GM12891 (cell line): Measurements from ENCODE around the gene MACROH2A1.

Source experiments
- DNase-seq: peaks from one replicate; pipeline ENCODE4 v3.0.0; 2011; ENCODE audit warnings: low spot score; ENCODE audit not compliant: insufficient read length
- FAIRE-seq: peaks from 2 replicates; lab custom pipeline; 2011; peaks lifted over from hg19 to GRCh38; lab: Jason Lieb, UNC
- PAX5 ChIP-seq: IDR thresholded peaks from 2 replicates; pipeline ENCODE4 v1.6.1; 2011; ENCODE audit warnings: low read length, moderate library complexity, mild to moderate bottlenecking; ENCODE audit not compliant: insufficient read depth, severe bottlenecking
- POLR2A ChIP-seq: IDR thresholded peaks from 2 replicates; pipeline ENCODE4 v1.6.1; 2011; ENCODE audit warnings: low read depth, low read length, control low read depth
- POLR2AphosphoS5 ChIP-seq: IDR thresholded peaks from 2 replicates; pipeline ENCODE4 v1.6.1; 2011; ENCODE audit warnings: low read depth, low read length, control low read depth
- POU2F2 ChIP-seq: IDR thresholded peaks from 2 replicates; pipeline ENCODE4 v1.6.1; 2011; ENCODE audit warnings: low read depth, mild to moderate bottlenecking, control low read depth, low read length, moderate library complexity
- SPI1 ChIP-seq: IDR thresholded peaks from 2 replicates; pipeline ENCODE4 v1.6.1; 2011; ENCODE audit warnings: low read depth, low read length, control low read depth
- TAF1 ChIP-seq: IDR thresholded peaks from 2 replicates; pipeline ENCODE4 v1.6.1; 2011; ENCODE audit warnings: low read depth, low read length, control low read depth

Gene MACROH2A1

DNA sequence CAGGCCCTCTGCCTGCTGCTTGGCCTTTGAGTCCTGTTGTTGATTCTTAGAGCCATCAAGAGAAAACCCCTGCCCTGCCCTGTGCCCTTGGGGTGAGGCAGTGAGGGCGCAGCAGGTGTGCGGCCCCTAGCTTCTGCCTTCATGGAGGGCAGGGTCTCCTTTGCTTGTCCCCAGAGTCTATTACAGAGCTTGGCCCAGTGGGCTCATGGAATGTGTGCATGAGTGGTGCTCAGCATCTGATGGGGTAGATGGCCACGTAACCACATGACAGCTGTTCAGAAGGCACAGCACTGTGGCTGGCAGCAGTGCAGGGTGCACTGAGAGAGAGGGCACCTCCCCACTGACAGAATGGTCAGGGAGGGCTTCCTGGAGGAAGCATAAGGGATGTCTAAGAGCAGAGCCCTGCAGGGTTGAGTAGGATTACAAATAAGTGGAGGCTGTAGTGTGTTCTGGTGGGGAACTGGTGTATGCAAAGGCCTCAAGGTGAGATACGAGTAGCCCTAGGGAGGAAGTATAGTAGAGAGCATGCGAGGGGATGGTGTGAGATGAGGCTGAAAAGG, 70.8 kb downstream of the MACROH2A1 start:
- FAIRE-seq (no peak), DNase-seq (no peak)
- TF ChIP-seq TAF1: no peak
- TF ChIP-seq POU2F2: no peak
- no peak for TF ChIP-seq PAX5

DNA sequence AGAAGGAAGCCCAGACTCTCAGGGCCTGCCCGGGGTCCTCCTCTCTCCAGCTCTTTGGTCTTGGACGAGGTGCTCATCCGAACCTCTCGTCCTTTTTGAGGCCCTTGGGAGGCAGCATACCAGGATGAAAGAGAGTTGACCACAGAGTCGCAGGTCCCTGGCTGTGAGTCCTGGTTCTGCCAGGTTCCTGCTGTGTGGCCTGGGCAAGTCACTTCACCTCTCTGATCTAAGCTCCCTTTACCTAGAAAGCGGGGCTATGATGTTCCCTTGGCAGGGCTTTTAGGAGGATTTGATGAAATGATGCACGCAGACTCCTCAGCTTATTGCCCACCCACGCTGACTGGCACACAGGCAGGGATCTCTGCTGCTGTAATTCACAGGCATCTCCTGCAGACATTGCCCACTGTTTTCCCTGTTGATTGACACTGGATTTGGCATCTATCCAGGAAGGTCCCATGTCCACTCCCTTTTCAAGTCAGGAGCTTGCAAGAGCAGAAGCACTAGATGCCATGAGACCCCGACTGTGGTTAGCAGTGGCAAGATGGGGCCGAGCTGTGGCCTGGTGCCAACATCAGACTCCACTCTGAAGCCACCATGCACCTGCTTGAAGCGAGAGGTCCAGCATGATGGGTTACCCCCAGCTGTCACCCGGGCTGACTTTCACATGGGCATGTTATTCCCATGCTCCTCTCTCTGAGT, 71.5 kb downstream of the MACROH2A1 start:
- DNase-seq: no peak
- no peak for TF ChIP-seq POLR2AphosphoS5
- no peak for TF ChIP-seq POU2F2
- no peak for TF ChIP-seq SPI1
- no peak for TF ChIP-seq PAX5
- no peak for TF ChIP-seq POLR2A
- no peak for TF ChIP-seq TAF1
- FAIRE-seq: no peak

DNA sequence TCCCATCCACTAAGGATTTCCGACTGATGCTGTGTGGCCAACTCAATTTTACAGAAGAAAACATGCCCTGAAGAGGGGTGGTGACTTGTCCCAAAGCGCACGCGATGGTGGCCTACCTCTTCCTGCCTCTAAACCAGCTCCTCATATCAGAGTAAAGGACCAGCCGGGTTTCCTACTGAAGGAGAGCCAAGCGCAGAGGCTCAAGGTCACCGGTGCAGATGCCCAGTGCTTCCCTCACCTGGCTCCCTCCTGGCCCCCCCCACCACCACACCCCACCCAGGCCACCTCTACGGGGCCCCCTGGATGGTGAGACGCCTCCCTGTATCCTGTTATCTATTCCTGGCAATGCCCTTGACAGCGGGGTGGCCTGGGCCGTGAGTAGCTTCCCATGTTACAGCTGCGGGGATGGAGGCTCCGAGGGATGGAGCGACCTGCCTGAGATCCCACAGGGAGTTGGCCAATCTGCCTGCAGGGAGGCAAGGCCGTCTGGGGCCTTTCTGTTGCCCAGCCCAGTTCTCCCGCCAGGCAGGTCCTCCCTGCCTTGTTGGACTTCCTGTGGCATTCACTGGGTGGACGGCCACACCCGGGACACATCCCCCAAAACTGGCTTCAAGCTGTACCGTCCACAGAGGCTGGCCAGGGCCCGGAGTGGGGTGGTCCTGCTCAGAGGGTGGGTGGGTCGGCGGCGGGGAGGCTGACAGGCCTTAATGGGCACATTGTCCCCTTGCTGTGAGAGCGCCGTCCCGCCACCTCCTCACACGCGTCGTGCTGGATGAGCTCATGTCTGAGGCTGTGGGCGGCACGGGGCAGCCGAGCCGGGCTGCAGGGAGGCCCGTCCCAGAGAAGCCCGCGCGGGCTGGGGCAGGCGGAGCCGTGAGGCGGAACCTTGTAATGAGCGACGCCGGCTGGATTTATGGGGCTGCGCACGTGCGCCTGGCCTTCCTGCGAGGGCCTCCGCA, 72.5 kb downstream of the MACROH2A1 start:
- FAIRE-seq (no peak), DNase-seq (no peak)
- TF ChIP-seq SPI1 (no peak), TAF1 (no peak), PAX5 (no peak), POLR2A (no peak), POU2F2 (no peak), POLR2AphosphoS5 (no peak)

GRCh38 chr5:135324897-135325650, 74.0 kb downstream of the MACROH2A1 start:
- FAIRE-seq (no peak), DNase-seq (no peak)
- TF ChIP-seq SPI1 (no peak), POLR2A (no peak)

- DNase-seq (no peak), FAIRE-seq (no peak)
- no peak for TF ChIP-seq SPI1
- TF ChIP-seq POU2F2: no peak
- no peak for TF ChIP-seq POLR2AphosphoS5
- TF ChIP-seq POLR2A: no peak
- no peak for TF ChIP-seq TAF1
- TF ChIP-seq PAX5: no peak
These were observed 74.9 kb downstream of the MACROH2A1 start for GRCh38 chr5:135324160-135324559.

- FAIRE-seq: no peak
These were observed 75.3 kb downstream of the MACROH2A1 start for GRCh38 chr5:135323701-135324132.

GRCh38 chr5:135323227-135323626, 75.8 kb downstream of the MACROH2A1 start:
- FAIRE-seq (no peak), DNase-seq (no peak)
- TF ChIP-seq SPI1: no peak
- TF ChIP-seq TAF1: no peak
- no peak for TF ChIP-seq POLR2AphosphoS5
- no peak for TF ChIP-seq POLR2A
- TF ChIP-seq PAX5: no peak
- TF ChIP-seq POU2F2: no peak

More at GRCh38 chr5:135323701-135324132, 75.3 kb downstream of the MACROH2A1 start:
- DNase-seq: no peak
- TF ChIP-seq POU2F2 (no peak), POLR2A (no peak), POLR2AphosphoS5 (no peak), PAX5 (no peak), SPI1 (no peak)

DNA sequence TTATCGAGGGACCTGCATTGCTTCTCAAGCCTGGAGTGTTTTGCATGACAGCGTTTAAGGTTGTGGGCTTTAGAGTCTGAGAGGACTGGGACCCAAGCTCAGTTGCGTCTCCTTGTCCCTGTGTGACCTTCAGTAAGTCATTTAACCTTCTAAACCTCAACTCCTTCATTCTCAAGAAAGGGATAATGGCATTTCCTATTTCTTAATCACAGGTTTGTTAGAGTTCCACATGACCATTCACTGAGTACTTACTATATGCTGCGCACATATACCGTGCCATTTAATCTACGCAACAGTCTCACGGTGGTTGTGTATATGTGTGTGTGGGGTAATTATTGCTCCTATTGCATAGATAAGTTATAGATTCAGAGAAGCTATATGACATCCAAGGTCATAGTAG, 76.3 kb downstream of the MACROH2A1 start:
- no peak for FAIRE-seq
- DNase-seq: no peak
- TF ChIP-seq POLR2A: no peak
- TF ChIP-seq POU2F2: no peak
- no peak for TF ChIP-seq TAF1
- no peak for TF ChIP-seq PAX5
- TF ChIP-seq SPI1: no peak
- TF ChIP-seq POLR2AphosphoS5: no peak

- FAIRE-seq (no peak), DNase-seq (no peak)
- TF ChIP-seq SPI1 (no peak), TAF1 (no peak), PAX5 (no peak), POLR2AphosphoS5 (no peak)
These were observed 76.8 kb downstream of the MACROH2A1 start for GRCh38 chr5:135322271-135322670.
